GM23248 (cell line): ENCODE measurements around the gene ZNF488.

Source experiments
- EZH2 ChIP-seq: fragments of 200-600 bp; sonication (generic); IDR thresholded peaks from 2 replicates; pipeline ENCODE4 v1.6.1; 2018; ENCODE audit warnings: antibody characterized with exemption, mild to moderate bottlenecking; ENCODE audit not compliant: insufficient read depth, poor library complexity, severe bottlenecking
- EZH2phosphoT487 ChIP-seq: fragments of 200-600 bp; sonication (generic); IDR thresholded peaks from 2 replicates; pipeline ENCODE4 v1.6.1; 2018; ENCODE audit warnings: antibody characterized with exemption, moderate library complexity, mild to moderate bottlenecking, low read depth; ENCODE audit not compliant: insufficient read depth

GRCh38 chr10:47401874-47402640, 18.0 kb upstream of the ZNF488 start:
- TF ChIP-seq EZH2 (no peak), EZH2phosphoT487 (no peak)
